Measurements from ENCODE around the gene ARID5B.

The ARID5B gene

GRCh38 chr10:61903221-61903927 is 1.9 kb downstream of the ARID5B start (continued):
- TF ChIP-seq HIC1 (tag by site-specific recombination; IDR thresholded peaks at IDR 0.05) (peak; percentile 88), ZNF2 (tag by site-specific recombination; IDR thresholded peaks at IDR 0.05) (no peak), ZEB2 (tag by site-specific recombination; IDR thresholded peaks at IDR 0.05) (peak; percentile 29), FEZF1 (tag by site-specific recombination; IDR thresholded peaks at IDR 0.05) (peak; percentile 77), ZNF621 (tag by site-specific recombination; IDR thresholded peaks at IDR 0.05) (no peak), ZSCAN30 (tag by site-specific recombination; IDR thresholded peaks at IDR 0.05) (0 out of 2 replicates have a peak, but pooled peaks have one; percentile 26), ZFP69B (tag by site-specific recombination; IDR thresholded peaks at IDR 0.05) (0 out of 2 replicates have a peak, but pooled peaks have one; percentile 41), ZBTB8A (tag by site-specific recombination; IDR thresholded peaks at IDR 0.05) (peak; percentile 94), ZNF366 (tag by site-specific recombination; conservative IDR thresholded peaks at IDR 0.05) (peak; percentile 42; the same call in 1 of the 2 replicates), ZNF221 (tag by site-specific recombination; IDR thresholded peaks at IDR 0.05; ENCODE audit: borderline replicate concordance) (no peak), ZNF133 (tag by site-specific recombination; IDR thresholded peaks at IDR 0.05) (no peak), KLF1 (tag by site-specific recombination; IDR thresholded peaks at IDR 0.05) (peak; percentile 17; the same call in 1 of the 2 replicates), ZNF274 (IDR thresholded peaks at IDR 0.05; ENCODE audit: low read length) (no peak), ZNF274 (tag by site-specific recombination; IDR thresholded peaks at IDR 0.05; ENCODE audit: borderline replicate concordance) (no peak), ZNF10 (tag by site-specific recombination; IDR thresholded peaks at IDR 0.05) (peak; percentile 93), ZNF600 (tag by site-specific recombination; IDR thresholded peaks at IDR 0.05) (peak; percentile 87), IKZF3 (tag by site-specific recombination; IDR thresholded peaks at IDR 0.05) (0 out of 2 replicates have a peak, but pooled peaks have one; percentile 16), ZIC2 (tag by site-specific recombination; IDR thresholded peaks at IDR 0.05) (peak; percentile 66), PRDM10 (tag by site-specific recombination; IDR thresholded peaks at IDR 0.05) (peak; percentile 83), ZNF510 (tag by site-specific recombination; IDR thresholded peaks at IDR 0.05; ENCODE audit: insufficient replicate concordance) (no peak), ZNF341 (tag by site-specific recombination; IDR thresholded peaks at IDR 0.05; ENCODE audit: low read depth) (peak; percentile 72), ZBTB49 (tag by site-specific recombination; IDR thresholded peaks at IDR 0.05; ENCODE audit: low read depth) (no peak), BCL6B (tag by site-specific recombination; IDR thresholded peaks at IDR 0.05) (peak; percentile 30; the same call in 1 of the 2 replicates), SP3 (tag by site-specific recombination; IDR thresholded peaks at IDR 0.05) (peak; percentile 49; the same call in 1 of the 2 replicates), ZNF561 (tag by site-specific recombination; IDR thresholded peaks at IDR 0.05; ENCODE audit: borderline replicate concordance) (peak; percentile 81; the same call in 1 of the 2 replicates), ZNF266 (tag by site-specific recombination; IDR thresholded peaks at IDR 0.05; ENCODE audit: low read depth) (no peak), ZNF335 (tag by site-specific recombination; conservative IDR thresholded peaks at IDR 0.05) (peak; percentile 96), HOXC10 (CRISPR knock-in tag; IDR thresholded peaks at IDR 0.05) (no peak), ZNF18 (tag by site-specific recombination; IDR thresholded peaks at IDR 0.05) (no peak)

Measured in HEK293 (cell line).